ENCODE data around the gene ETFB.

GRCh38 chr19:51325161-51325976 lies 40.8 kb downstream of the ETFB start:
- no peak for TF ChIP-seq EZH2phosphoT487 (IDR thresholded peaks at IDR 0.05; ENCODE audit: borderline replicate concordance)
- TF ChIP-seq POLR2AphosphoS5 (IDR thresholded peaks at IDR 0.05; ENCODE audit: low read depth, low read length): no peak

All from HCT116 (cell line).